PC-9 (cell line): ENCODE data around the gene FRRS1. TPM values are rescaled to one million over a fixed set of nuclear protein-coding genes. Genes with fewer than 3 reads are reported as not detected.

Experiments used
- BruUV-seq: library from RNA; stranded (reverse); fragments of 400-500 nt; replicated peaks from 2 replicates; lab custom pipeline; 2021; lab: Mats Ljungman, UMichigan
- CTCF ChIA-PET: fragments of 300-600 bp; sonication (Branson Sonifier 250); formaldehyde crosslinking; loops from one replicate; lab custom pipeline; 2022; ENCODE audit warnings: antibody characterized with exemption; lab: Charles Lee
- POLR2A ChIA-PET: fragments of 300-600 bp; sonication (Branson Sonifier 250); formaldehyde crosslinking; loops from one replicate; lab custom pipeline; 2022; ENCODE audit warnings: antibody characterized with exemption; ENCODE audit not compliant: unreplicated experiment; lab: Charles Lee
- DNase-seq, 2 experiments: peaks; one replicate each; pipeline versions ENCODE4 v3.0.0 to v3.0.0-alpha.2; 2015 to 2022; ENCODE audit warnings: mixed read lengths in 1 of 2
- H2AFZ ChIP-seq: fragments of 200-600 bp; sonication (generic); 2 replicates; pipeline ENCODE4 v1.8.1; 2017; ENCODE audit warnings: antibody characterized with exemption
- H3F3A ChIP-seq: fragments of 200-600 bp; sonication (generic); 2 replicates; pipeline ENCODE4 v1.8.1; 2017; ENCODE audit warnings: antibody characterized with exemption, mild to moderate bottlenecking, low read depth; ENCODE audit not compliant: insufficient read depth
- H3K27ac ChIP-seq: fragments of 200-600 bp; sonication (generic); 2 replicates; pipeline ENCODE4 v1.6.1; 2016; ENCODE audit warnings: mixed run types
- H3K27me3 ChIP-seq: fragments of 200-600 bp; sonication (generic); 2 replicates; pipeline ENCODE4 v1.6.1; 2016; ENCODE audit warnings: low read depth, mixed run types; ENCODE audit not compliant: insufficient read depth
- H3K36me3 ChIP-seq: fragments of 200-600 bp; sonication (generic); 2 replicates; pipeline ENCODE4 v1.6.1; 2016; ENCODE audit warnings: low read depth, mixed run types
- H3K4me1 ChIP-seq: fragments of 200-600 bp; sonication (generic); replicated peaks from 2 replicates; pipeline ENCODE4 v1.6.1; 2016; ENCODE audit warnings: mixed run types; ENCODE audit not compliant: insufficient read depth
- H3K4me2 ChIP-seq: fragments of 200-600 bp; sonication (generic); 2 replicates; pipeline ENCODE4 v1.6.1; 2017; ENCODE audit warnings: mixed run types
- H3K4me3 ChIP-seq: fragments of 200-600 bp; sonication (generic); 2 replicates; pipeline ENCODE4 v1.6.1; 2016; ENCODE audit warnings: mixed run types
- H3K79me2 ChIP-seq: fragments of 200-600 bp; sonication (generic); 2 replicates; pipeline ENCODE4 v1.6.1; 2017; ENCODE audit warnings: low read depth, mixed run types
- H3K9me2 ChIP-seq: fragments of 200-600 bp; sonication (generic); 2 replicates; pipeline ENCODE4 v1.8.1; 2017; ENCODE audit warnings: mild to moderate bottlenecking; ENCODE audit not compliant: insufficient read depth
- H3K9me3 ChIP-seq: fragments of 200-600 bp; sonication (generic); 2 replicates; pipeline ENCODE4 v1.8.1; 2016; ENCODE audit warnings: low read depth; ENCODE audit not compliant: insufficient read depth
- H4K20me1 ChIP-seq: fragments of 200-600 bp; sonication (generic); 2 replicates; pipeline ENCODE4 v1.8.1; 2017; ENCODE audit not compliant: insufficient read depth
- EZH2 ChIP-seq: fragments of 200-600 bp; sonication (generic); IDR thresholded peaks from 2 replicates; pipeline ENCODE4 v1.8.0; 2017; ENCODE audit warnings: antibody characterized with exemption, low read depth
- intact Hi-C: fragments of 100-400 bp; cut with micrococcal nuclease; formaldehyde crosslinking; loops from one replicate; pipeline ENCODE4 v1.10.0; 2022; ENCODE audit not compliant: unreplicated experiment
- total RNA-seq: library from RNA; stranded (reverse); gene quantifications from 2 replicates; pipeline ENCODE4 v1.2.3, GENCODE V29; 2021
- TF ChIP-seq, protein P1 (sequence below): fragments of 200-600 bp; sonication (generic); conservative IDR thresholded peaks from 2 replicates; pipeline ENCODE4 v1.6.1; 2017; ENCODE audit warnings: mixed run types, antibody characterized with exemption, mild to moderate bottlenecking, moderate library complexity

Gene FRRS1
- total RNA-seq, 1 experiment from 2014 or later, result 7.3 TPM

GRCh38 chr1:99707535-99708142 is 58.8 kb downstream of the FRRS1 start:
- TF ChIP-seq, protein P1, sequence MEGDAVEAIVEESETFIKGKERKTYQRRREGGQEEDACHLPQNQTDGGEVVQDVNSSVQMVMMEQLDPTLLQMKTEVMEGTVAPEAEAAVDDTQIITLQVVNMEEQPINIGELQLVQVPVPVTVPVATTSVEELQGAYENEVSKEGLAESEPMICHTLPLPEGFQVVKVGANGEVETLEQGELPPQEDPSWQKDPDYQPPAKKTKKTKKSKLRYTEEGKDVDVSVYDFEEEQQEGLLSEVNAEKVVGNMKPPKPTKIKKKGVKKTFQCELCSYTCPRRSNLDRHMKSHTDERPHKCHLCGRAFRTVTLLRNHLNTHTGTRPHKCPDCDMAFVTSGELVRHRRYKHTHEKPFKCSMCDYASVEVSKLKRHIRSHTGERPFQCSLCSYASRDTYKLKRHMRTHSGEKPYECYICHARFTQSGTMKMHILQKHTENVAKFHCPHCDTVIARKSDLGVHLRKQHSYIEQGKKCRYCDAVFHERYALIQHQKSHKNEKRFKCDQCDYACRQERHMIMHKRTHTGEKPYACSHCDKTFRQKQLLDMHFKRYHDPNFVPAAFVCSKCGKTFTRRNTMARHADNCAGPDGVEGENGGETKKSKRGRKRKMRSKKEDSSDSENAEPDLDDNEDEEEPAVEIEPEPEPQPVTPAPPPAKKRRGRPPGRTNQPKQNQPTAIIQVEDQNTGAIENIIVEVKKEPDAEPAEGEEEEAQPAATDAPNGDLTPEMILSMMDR, result peak; percentile 99
- TF ChIP-seq EZH2, result no peak
- Histone ChIP-seq H3F3A (no peaks in the 10 kb centered on the region), H3K36me3 (no peaks in the 10 kb centered on the region), H3K27me3 (no peaks in the 10 kb centered on the region), H3K9me3 (no peaks in the 10 kb centered on the region), H3K4me2 (no peak overlapping the region), H3K4me3 (no peak overlapping the region), H3K27ac (no peak overlapping the region), H2AFZ (no peak overlapping the region), H4K20me1 (no peaks in the 10 kb centered on the region), H3K9me2 (no peaks in the 10 kb centered on the region), H3K4me1 (no peaks in the 10 kb centered on the region), H3K79me2 (no peaks in the 10 kb centered on the region)
- intact Hi-C loops, result loop anchor here (1.0 to 5.0 kb wide), 5 partner anchors 226 to 958 kb away; no protein-coding TSS in a partner anchor
- DNase-seq, result peak; percentile 55 to 71
- ChIA-PET POLR2A (no interaction called here), CTCF (no interaction called here)
- no TSS peak for BruUV-seq

- Histone ChIP-seq H3K4me3 (no peak overlapping the region), H3K9me2 (no peaks in the 10 kb centered on the region), H2AFZ (no peak overlapping the region), H3K9me3 (no peaks in the 10 kb centered on the region), H3K4me1 (no peaks in the 10 kb centered on the region), H3K79me2 (no peaks in the 10 kb centered on the region), H3F3A (no peaks in the 10 kb centered on the region), H3K36me3 (no peaks in the 10 kb centered on the region), H3K4me2 (no peak overlapping the region), H3K27me3 (no peaks in the 10 kb centered on the region), H3K27ac (no peak overlapping the region), H4K20me1 (no peaks in the 10 kb centered on the region)
- CTCF ChIA-PET, result no interaction called here
- intact Hi-C loops, result loop anchor here (5.0 kb wide), 1 partner anchor 713 kb away; no protein-coding TSS in a partner anchor
- no TSS peak for BruUV-seq
- POLR2A ChIA-PET, result no interaction called here
- no peak for DNase-seq
- no peak for TF ChIP-seq EZH2
- TF ChIP-seq, protein P1, result no peak
Observed at GRCh38 chr1:99705385-99705784, 61.0 kb downstream of the FRRS1 start.

- H3K27ac ChIP-seq, result no peak overlapping the region
- H3K79me2 ChIP-seq, result no peaks in the 10 kb centered on the region
- TF ChIP-seq, protein P1, result no peak
- TF ChIP-seq EZH2, result no peak
- no peaks in the 10 kb centered on the region for H3F3A ChIP-seq
- no peak overlapping the region for H3K4me3 ChIP-seq
- H3K36me3 ChIP-seq, result no peaks in the 10 kb centered on the region
- no peak overlapping the region for H2AFZ ChIP-seq
- intact Hi-C loops, result no loop called here
- no peaks in the 10 kb centered on the region for H3K27me3 ChIP-seq
- H4K20me1 ChIP-seq, result no peaks in the 10 kb centered on the region
- CTCF ChIA-PET, result no interaction called here
- POLR2A ChIA-PET, result no interaction called here
- BruUV-seq, result no TSS peak
- DNase-seq, result peak in 1 of 2 experiments; percentile 17
- H3K4me1 ChIP-seq, result no peaks in the 10 kb centered on the region
- no peaks in the 10 kb centered on the region for H3K9me2 ChIP-seq
- no peak overlapping the region for H3K4me2 ChIP-seq
- no peaks in the 10 kb centered on the region for H3K9me3 ChIP-seq
Observed at GRCh38 chr1:99704356-99704816, 62.0 kb downstream of the FRRS1 start.
